Limb (tissue), 2 donors: ENCODE measurements around the gene MOV10L1.
"Not testable (repeated sequence)": the region's sequence is repeated elsewhere in the genome, so short reads cannot be mapped to it uniquely, and the experiment has no call there.

ENCODE experiments used
- DNase-seq, 2 donors: peaks; one replicate each; pipeline ENCODE4 v3.0.0-alpha.2; 2016; ENCODE audit errors: extremely low spot score in 2 of 2

MOV10L1 gene

DNA sequence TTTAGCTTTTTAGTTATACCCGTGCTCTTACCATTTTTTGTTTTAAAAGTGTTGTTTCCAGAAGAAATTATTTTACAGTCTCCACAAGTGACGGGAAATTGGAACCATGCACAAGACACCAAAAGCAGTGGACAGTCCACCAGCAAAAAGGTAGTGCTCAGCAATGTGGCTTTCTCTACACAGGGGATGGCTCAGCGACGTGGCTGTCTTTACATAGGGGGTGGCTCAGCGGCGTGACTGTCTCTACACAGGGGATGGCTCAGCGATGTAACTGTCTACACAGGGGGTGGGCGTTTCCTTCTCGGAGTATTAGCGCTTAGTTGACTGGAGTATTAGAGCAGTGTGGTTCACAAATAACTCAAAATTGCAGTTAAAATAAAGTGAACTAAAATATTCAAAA, 44.7 kb downstream of the MOV10L1 start:
- DNase-seq = no peak

DNA sequence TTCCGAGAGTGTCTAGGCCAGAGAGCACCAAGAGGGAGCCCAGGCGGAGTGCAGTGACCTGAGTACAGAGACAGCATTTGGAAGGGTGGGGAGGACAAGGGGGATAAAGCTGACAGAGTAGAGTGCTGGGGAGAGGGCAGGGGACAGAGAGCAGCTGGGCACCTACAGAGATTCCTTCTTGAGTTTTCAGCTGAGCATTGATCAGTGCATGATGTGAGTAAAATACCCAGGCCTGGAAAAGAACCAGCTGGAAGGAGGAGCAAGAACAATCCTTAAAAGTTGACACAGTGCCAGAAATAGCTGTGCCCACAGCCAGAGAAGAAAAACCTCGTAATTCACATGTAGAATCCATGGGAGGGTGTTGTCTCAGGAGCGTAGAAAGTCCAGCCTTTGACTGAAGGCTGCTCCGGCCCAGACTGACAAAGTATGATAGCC, 46.8 kb downstream of the MOV10L1 start:
- DNase-seq = no peak

DNA sequence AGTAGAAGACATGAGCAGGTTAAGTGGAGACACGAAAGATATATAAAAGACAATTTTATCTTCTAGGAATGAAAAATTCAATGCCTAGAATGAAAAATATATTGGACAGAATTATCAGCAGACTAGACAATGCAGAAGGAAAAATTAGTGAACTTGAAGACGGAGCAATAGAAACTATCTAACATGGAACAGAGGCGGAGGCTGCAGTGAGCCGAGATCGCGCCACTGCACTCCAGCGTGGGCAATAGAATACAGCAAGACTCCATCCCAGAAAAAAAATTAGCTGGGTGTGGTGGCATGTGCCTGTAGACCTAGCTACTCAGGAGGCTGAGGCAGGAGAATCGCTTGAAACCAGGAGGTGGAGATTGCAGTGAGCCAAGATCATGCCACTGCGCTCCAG, 47.5 kb downstream of the MOV10L1 start:
- DNase-seq = not testable (repeated sequence)

DNA sequence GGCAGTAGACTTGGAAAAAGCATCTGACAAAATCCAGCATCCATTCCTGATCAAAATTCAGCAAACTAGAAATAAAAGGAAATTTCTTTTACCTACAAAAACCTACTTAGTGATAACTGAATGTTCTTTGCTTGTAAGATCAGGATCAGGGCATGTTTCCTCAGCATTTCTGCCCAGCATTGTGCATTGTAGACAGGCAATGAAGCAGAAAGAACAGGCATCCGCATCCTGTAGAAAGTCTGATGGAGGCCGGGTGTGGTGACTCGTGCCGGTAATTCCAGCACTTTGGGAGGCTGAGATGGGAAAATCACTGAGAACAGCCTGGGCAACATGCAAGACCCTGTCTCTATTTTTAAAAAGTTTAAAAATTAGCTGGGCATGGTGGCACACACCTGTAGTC, 48.2 kb downstream of the MOV10L1 start:
- DNase-seq = no peak

DNA sequence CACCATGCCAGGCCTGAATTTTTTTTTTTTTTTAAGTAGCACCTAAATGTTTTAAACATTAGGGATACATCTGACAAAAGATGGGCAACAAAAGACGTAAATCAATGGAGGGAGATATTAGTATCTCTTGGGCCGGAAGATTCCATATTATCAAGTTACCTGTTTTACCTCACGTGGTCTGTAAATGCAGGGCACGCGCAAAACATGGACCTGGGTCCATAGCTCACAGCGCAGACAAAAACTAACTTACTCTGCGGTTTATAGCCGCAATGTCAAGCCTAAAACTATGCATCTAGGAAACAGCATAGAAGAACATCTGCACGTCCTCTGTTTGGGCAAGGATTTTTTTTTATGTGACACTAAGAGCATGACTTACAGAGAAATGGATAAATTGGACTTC, 49.2 kb downstream of the MOV10L1 start:
- no peak for DNase-seq

DNA sequence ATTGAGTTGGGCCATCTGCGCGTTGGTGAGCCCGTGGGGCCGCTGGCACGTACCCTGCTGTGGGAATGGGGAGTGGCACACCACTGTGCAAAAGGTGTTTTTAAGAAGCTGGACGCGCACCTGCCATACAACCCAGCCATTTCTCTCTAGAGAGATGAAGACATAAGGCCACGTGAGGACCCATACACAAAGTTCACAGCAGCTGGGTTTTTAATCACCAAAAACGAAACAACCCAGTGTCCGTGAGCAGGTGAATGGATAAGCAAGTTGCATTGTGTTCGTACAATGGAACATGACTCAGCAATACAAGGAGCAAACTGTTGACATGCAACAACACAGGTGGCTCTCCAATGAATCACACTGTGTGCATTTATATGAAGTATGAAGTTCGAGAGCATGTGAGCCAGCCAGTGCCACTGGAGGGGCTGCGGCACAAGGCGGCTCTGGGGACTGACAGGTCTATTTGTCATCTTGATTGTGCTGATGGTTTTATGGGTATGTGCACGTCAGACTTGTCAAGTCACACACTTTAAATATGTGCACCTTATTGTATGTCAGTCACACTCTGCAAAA, 50.1 kb downstream of the MOV10L1 start:
- no peak for DNase-seq

DNA sequence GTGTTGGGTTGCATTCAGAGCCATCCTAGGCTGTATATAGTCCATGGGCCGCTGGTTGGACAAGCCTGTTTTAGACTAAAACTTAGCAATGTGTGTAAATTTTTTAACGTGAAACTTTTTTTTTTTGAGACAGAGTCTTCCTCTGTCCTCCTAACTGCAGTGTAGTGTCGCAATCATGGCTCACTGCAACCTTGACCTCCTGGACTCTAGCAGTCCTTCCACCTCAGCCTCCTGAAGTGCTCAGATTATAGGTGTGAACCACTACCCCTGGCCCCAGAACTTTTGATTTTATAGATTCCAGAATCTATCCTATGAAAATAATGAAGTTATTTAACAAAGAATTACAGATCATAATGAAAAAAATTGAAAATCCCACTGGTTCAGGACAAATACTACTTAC, 50.8 kb downstream of the MOV10L1 start:
- DNase-seq = no peak

DNA sequence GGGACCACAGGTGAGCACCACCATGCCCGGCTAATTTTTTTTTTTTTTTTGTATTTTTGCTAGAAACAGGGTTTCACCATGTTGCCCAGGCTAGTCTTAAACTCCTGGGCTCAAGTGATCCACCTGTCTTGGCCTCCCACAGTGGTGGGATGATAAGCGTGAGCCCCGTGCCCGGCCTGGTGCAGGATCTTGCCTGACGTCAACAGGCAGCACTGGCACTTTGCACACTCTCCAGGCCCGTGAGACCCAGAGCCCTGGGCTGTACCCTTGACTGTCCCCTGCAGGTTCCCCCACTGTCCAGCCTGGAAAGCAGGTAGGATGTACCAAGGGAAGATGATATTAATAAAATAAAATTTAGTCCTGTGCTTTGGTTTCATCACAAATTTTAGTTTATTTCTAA, 51.7 kb downstream of the MOV10L1 start:
- no peak for DNase-seq

DNA sequence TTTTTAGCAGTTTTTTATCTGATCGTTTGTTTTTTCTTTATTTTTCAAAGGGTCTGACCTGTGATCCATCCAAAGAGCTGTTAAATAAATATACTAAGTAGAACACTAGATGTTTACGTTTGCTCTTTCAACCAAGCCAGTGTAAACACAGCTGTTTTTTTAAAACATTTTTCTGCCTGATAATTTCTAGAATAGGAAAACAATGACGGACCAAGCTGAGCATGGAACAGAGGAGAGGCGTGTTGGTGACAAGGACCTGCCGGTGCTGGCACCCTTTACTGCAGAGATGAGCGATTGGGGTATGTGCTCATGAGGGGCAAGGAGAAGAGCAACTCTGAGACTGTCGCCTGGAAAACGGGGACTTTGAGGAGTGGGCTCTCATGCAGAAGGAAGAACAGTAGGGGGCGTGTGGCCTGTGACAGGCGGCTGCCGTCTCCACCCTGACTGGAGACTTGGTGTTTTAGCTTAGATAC, 52.1 kb downstream of the MOV10L1 start:
- no peak for DNase-seq

DNA sequence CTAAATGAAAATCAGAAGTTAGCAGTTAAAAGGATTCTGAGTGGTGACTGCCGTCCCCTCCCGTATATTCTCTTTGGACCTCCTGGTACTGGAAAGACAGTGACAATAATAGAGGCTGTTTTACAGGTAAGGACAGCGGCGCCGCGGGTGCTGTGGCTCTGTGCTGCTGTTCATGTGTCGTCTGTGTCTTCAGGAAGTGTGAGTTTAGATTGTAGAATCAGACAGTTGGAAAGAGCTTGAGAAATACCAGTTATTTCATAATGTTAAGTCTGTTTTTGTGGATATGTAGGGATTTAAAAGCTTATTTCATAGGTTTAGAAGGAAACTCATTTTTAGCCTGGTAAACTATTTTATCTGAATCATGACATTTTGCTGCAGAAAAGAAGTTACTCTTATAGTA, 53.3 kb downstream of the MOV10L1 start:
- DNase-seq = no peak

DNA sequence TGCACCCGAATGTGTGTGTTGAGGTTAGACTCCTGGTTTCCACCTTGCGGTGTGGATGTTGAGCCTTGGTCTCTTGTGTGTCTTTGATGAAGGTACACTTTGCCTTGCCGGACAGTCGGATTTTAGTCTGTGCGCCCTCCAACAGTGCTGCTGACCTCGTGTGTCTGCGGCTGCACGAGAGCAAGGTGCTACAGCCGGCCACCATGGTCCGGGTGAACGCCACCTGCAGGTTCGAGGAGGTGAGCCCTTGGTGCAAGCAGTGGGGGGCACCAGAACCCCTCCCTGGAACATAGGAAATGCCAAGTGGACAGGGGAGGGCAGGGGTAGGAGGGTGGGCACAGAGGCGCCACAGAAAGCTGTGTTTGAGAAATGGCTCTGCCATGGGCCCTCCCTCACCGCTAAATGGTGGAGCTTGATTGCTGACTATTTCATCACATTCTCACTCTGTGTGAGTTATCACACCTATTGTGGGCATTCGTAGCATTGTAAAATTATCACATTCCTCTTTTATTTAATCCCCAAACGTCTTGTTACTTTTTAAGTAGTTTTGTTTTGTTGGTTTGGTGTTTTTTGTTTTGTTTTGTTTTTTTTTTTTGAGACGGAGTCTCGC, 54.3 kb downstream of the MOV10L1 start:
- DNase-seq = no peak

DNA sequence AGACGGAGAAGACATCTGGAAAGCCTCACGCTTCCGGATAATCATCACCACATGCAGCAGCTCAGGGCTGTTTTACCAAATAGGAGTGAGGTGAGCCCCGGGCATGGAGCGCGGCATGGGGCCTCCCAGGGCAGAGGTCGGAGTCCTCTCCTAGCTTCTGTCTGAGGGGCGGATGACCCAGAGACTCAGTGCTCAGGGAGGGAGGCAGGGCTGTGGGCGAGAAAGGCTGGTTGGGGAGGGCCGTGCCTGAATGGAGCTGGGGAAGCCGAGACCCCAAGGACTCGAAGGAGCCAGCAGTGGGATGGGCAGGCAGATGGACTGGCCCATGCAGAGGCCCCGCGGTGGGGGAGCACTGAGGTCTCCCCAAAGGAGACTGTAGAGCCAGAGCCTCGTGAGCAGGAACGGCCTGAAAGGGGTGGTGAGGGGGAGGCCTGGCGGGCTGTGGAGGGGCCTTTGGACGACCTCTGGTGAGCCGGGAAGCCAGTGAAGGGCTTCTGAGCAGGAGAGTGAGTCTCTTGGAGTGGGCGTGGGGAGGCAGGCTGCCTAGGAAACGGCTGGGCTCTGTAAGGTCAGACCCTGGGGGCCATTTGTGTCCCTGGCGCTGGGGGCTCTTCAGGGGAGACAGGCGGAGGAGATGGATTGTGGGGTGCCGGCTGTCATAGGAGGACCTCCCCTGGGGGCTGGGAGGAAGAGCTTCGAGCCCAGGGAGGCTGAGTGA, 56.1 kb downstream of the MOV10L1 start:
- peak in 1 of 2 donors; percentile 45 for DNase-seq

DNA sequence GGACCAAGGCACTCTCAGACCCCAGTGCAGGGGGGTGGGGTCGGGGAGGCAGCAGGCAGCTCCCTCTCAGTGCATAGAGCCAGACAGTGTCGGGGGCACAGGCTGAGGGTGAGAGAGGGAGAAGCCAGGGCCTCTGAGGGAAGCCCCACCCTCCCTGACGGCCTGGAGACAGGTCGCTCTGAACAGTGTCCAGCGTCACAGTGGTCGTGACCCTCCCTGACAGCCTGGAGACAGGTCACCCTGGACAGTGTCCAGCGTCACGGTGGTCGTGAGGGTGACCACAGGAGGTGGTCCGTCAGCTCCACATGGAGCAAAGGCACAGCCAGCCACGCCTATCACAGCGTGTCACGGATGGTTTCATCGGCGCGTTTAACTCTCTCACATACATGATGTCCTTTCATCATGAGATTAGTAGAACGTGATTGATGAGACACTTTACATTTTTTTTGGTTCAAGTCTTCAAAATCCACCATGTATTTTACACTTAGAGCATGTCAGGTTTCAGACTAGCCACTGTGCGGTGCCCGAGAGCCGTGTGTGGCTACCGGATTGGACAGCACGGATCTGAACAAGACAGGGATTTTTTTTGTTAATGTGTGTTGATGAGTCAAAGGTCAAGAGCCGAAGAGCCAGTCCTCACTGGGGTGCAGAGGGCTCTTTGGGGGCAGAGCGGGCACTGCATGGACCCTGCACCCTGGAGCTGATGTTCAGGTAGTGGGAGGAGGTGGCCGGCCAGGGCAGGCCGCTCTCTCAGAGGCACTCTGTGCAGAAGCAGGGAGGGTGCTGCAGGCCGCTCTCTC, 56.8 kb downstream of the MOV10L1 start:
- peak; percentile 65 to 80 for DNase-seq

DNA sequence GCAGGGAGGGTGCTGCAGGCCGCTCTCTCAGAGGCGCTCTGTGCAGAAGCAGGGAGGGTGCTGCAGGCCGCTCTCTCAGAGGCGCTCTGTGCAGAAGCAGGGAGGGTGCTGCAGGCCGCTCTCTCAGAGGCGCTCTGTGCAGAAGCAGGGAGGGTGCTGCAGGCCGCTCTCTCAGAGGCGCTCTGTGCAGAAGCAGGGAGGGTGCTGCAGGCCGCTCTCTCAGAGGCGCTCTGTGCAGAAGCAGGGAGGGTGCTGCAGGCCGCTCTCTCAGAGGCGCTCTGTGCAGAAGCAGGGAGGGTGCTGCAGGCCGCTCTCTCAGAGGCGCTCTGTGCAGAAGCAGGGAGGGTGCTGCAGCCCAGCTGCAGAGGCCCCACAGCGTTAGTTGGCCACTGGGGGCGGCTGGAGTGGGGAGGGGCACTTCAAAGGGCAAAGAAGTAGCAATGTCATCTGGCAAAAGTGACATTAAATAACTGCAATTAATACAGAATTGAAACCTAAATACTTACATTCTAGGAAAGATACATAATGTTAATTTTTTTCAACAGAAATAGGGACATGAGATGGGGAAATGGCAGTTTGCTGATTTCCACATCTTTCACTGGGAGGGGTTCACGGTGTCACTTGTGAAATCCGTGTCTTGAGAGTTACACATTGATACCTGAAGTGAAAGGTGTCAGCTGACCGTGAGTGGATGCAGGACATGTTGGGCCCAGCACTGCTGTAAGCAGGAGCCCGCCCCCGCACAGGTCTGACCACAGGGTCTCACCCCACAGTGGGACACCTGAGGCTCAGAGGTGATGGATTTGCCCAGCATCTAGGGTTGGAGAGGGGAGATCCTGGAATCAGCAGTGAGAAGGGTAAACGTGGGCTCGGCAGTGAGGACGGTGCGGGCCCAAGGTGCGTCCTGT, 57.7 kb downstream of the MOV10L1 start:
- not testable (repeated sequence) for DNase-seq

DNA sequence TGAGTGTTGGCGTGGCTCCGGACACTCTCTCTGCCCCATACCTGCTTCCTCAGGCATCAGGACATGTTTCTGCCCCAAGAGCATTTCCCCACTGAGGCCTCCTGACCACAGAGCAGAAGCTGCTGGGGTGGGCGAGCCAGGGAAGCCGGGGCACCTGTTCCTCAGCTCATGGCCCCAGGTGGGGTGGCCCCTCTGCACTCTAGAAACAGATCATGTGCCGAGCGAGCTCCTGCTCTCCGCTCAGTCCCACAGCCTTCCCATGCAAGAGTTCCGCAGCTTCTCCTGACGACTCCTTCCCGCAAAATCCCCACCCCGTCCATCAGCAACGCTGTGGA, 58.3 kb downstream of the MOV10L1 start:
- DNase-seq = no peak

DNA sequence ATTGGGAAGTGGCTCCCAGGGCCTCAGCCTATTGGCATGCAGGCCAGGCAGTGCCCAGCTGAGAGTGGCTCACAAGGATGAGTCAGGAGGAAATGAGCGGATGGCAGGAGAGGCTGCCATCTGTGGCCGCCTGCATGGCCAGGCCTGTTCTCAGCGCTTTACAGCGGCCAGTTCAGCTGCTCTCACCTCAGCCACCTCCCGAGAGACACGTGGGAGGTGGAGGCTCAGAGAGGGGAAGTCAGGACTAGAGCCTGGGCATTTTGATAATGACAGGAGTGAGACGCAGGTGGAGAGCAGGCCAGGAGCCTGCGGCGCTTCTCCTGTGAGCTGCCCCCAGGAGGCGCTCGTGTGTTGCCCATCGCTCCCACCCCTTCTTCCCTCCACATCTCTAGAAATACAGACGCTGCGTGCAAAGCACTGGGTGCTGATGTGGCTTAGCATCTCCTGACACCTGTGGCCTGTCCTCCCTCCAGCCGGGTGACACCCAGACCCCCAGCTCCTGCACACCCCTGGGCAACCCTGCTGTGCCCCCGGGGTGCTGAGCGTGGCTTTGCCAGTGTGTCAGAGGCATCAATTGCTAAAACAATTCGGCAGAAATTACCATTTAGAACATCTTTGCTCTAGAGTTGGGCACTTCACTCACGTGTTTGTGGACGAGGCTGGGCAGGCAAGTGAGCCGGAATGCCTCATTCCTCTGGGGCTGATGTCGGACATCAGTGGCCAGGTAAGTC, 59.4 kb downstream of the MOV10L1 start:
- no peak for DNase-seq

DNA sequence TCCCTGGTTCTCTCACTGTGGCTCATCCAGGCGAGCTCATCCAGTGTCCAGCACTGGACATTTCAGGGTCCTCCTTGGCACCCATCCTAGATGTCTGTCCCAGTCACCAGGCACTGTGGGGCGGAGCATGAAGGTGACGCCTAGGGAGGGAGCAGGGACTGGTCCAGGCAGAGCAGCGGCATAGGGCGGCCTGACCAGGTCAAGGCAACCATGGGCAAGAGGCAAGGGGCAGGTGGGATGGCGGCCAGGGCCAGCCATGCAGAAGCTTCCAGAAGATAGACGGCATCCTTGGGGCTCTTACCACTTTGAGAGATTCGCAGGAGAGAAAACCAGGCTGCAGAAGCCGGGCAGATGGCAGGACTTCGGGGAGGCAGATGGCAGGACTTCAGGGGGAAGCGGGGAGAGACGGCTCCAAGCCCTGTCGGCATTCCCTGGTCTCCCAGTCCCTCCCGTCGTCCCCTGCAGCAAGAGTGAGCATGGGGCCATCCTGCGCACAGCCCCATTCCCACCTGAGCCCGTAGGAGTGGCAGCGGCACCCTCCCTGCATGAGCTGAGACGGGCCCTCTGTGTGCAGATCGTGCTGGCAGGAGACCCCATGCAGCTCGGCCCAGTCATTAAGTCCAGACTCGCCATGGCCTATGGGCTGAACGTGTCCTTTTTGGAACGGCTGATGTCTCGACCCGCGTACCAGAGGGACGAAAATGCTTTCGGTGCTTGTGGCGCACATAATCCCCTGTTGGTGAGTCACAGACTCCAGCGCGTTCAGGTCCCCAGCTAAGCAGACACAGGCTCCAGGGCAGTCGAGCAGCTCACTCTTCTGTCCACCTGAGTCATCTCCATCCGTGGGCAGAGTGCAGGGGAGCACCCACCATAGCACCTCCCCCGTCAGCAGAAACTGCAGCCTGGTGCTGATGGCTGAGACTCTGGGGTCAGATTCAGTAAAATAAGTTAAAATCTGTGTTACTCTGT, 60.6 kb downstream of the MOV10L1 start:
- DNase-seq = no peak

DNA sequence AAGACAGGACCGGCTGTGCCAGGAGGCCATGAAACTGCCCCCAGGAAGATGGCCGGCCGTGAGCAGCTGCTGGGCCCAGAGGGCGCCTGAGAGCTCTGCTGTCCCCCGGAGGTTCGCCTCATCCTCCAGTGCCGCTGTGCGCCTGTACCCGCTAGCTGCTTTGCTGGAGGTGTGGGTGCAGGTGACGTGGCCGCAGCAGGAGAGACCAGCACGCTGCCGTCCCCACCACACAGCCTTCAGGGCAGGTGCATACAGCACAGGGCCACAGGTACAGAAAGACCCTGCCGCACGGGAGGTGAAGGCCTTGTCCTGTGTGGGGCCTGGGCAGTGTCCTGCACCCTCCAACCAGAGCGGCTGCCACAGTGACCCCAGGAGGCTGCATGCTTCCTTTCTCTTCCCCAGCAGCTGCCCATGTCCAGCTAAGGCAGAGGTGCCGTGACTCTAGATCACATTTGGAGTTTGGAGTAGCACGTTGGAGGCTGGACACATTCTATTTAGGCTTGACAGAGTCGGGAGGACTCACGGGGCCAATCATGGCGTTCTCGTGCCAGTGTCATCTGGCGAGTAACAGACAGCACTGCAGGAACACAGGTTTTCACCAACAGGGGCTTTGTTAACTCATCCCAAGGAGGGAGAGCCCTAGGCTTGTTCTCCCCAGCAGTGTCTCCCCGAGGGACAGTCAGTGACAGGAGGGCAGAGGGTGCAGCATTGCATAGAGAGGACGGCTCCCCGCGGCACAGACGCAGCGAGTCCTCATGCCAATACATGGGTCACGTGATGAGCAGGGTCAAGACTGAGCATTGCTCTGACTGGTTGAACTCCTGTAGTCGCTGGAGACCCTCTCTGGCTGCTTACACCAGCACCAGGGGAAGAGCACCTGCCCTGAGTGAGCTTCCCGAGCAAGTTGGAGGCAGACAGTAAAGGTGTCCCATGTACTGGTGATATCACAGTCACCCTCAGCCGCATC, 62.0 kb downstream of the MOV10L1 start:
- DNase-seq = no peak
